RWPE2 (cell line): ENCODE data around the gene BBIP1.

ENCODE experiments used
- ATAC-seq: fragments of 200-7000 bp; cut with Tn5 transposase; 3 replicates; pipeline ENCODE4 v1.9.1; 2021; ENCODE audit warnings: low read depth
- DNase-seq: peaks from one replicate; pipeline ENCODE4 v3.0.0-alpha.2; 2020; ENCODE audit warnings: low spot score
- H3K27ac ChIP-seq: fragments of 450-650 bp; 2 replicates; pipeline ENCODE4 v1.5.1; 2017; ENCODE audit warnings: mild to moderate bottlenecking; ENCODE audit not compliant: poor library complexity, severe bottlenecking
- H3K27me3 ChIP-seq: fragments of 250-450 bp; sonication (Bioruptor Pico); 2 replicates; pipeline ENCODE4 v1.5.1; 2021; ENCODE audit warnings: mild to moderate bottlenecking, moderate library complexity; ENCODE audit not compliant: insufficient read depth, poor library complexity, severe bottlenecking
- H3K36me3 ChIP-seq: fragments of 250-450 bp; sonication (Bioruptor Pico); 2 replicates; pipeline ENCODE4 v1.5.1; 2020; ENCODE audit warnings: low read depth, mild to moderate bottlenecking, moderate library complexity
- H3K4me1 ChIP-seq: fragments of 250-450 bp; sonication (Bioruptor Pico); 2 replicates; pipeline ENCODE4 v1.5.1; 2021; ENCODE audit warnings: mild to moderate bottlenecking, moderate library complexity; ENCODE audit not compliant: insufficient read depth, poor library complexity, severe bottlenecking
- H3K4me3 ChIP-seq: fragments of 250-450 bp; sonication (Bioruptor Pico); 2 replicates; pipeline ENCODE4 v1.5.1; 2021; ENCODE audit warnings: mild to moderate bottlenecking, moderate library complexity; ENCODE audit not compliant: severe bottlenecking
- H3K9me3 ChIP-seq: fragments of 250-450 bp; sonication (Bioruptor Pico); 2 replicates; pipeline ENCODE4 v1.5.1; 2021; ENCODE audit warnings: mild to moderate bottlenecking, moderate library complexity; ENCODE audit not compliant: severe bottlenecking
- CTCF ChIP-seq: fragments of 450-650 bp; IDR thresholded peaks from one replicate; pipeline ENCODE4 v1.5.1; 2017; ENCODE audit warnings: mild to moderate bottlenecking, moderate library complexity; ENCODE audit not compliant: poor library complexity, severe bottlenecking

Gene BBIP1

GRCh38 chr10:110865186-110865808, 53.7 kb downstream of the BBIP1 start:
- H3K27ac ChIP-seq, result peak overlapping the region; percentile 89
- no peaks in the 10 kb centered on the region for H3K27me3 ChIP-seq
- H3K4me1 ChIP-seq, result peaks cover 45% of the 10 kb centered on the region
- no peak for DNase-seq
- H3K36me3 ChIP-seq, result no peaks in the 10 kb centered on the region
- no peaks in the 10 kb centered on the region for H3K9me3 ChIP-seq
- no peak overlapping the region for H3K4me3 ChIP-seq
- TF ChIP-seq CTCF, result no peak
- ATAC-seq, result peak; percentile 87

- H3K4me1 ChIP-seq, result peaks cover 45% of the 10 kb centered on the region
- no peaks in the 10 kb centered on the region for H3K9me3 ChIP-seq
- no peak overlapping the region for H3K4me3 ChIP-seq
- TF ChIP-seq CTCF, result no peak
- ATAC-seq (no peak), DNase-seq (no peak)
- H3K27me3 ChIP-seq, result no peaks in the 10 kb centered on the region
- peak overlapping the region; percentile 89 for H3K27ac ChIP-seq
- H3K36me3 ChIP-seq, result no peaks in the 10 kb centered on the region
These were observed 54.3 kb downstream of the BBIP1 start for GRCh38 chr10:110864662-110865140.

GRCh38 chr10:110863956-110864355, 55.0 kb downstream of the BBIP1 start:
- H3K27me3 ChIP-seq, result no peaks in the 10 kb centered on the region
- DNase-seq (no peak), ATAC-seq (no peak)
- H3K4me1 ChIP-seq, result peaks cover 45% of the 10 kb centered on the region
- no peaks in the 10 kb centered on the region for H3K36me3 ChIP-seq
- no peak overlapping the region for H3K4me3 ChIP-seq
- no peaks in the 10 kb centered on the region for H3K9me3 ChIP-seq
- peak overlapping the region; percentile 89 for H3K27ac ChIP-seq
- TF ChIP-seq CTCF, result no peak

- no peaks in the 10 kb centered on the region for H3K36me3 ChIP-seq
- no peak for TF ChIP-seq CTCF
- H3K9me3 ChIP-seq, result no peaks in the 10 kb centered on the region
- DNase-seq, result no peak
- H3K4me1 ChIP-seq, result peaks cover 45% of the 10 kb centered on the region
- no peak for ATAC-seq
- peak overlapping the region; percentile 77 for H3K27ac ChIP-seq
- no peaks in the 10 kb centered on the region for H3K27me3 ChIP-seq
- H3K4me3 ChIP-seq, result no peak overlapping the region
These were observed 55.6 kb downstream of the BBIP1 start for GRCh38 chr10:110863361-110863760.

- H3K4me3 ChIP-seq, result no peak overlapping the region
- no peak for TF ChIP-seq CTCF
- H3K36me3 ChIP-seq, result no peaks in the 10 kb centered on the region
- H3K4me1 ChIP-seq, result peaks cover 45% of the 10 kb centered on the region
- peak overlapping the region; percentile 77 for H3K27ac ChIP-seq
- H3K9me3 ChIP-seq, result no peaks in the 10 kb centered on the region
- H3K27me3 ChIP-seq, result no peaks in the 10 kb centered on the region
- ATAC-seq (no peak), DNase-seq (no peak)
These were observed 56.0 kb downstream of the BBIP1 start for GRCh38 chr10:110862961-110863360.
